ENCODE measurements around the gene SLC22A23. TPM values are rescaled to one million over a fixed set of nuclear protein-coding genes. Genes with fewer than 3 reads are reported as not detected.

The SLC22A23 gene
- total RNA-seq, 1 experiment from 2014 or later = 8.2 TPM

DNA sequence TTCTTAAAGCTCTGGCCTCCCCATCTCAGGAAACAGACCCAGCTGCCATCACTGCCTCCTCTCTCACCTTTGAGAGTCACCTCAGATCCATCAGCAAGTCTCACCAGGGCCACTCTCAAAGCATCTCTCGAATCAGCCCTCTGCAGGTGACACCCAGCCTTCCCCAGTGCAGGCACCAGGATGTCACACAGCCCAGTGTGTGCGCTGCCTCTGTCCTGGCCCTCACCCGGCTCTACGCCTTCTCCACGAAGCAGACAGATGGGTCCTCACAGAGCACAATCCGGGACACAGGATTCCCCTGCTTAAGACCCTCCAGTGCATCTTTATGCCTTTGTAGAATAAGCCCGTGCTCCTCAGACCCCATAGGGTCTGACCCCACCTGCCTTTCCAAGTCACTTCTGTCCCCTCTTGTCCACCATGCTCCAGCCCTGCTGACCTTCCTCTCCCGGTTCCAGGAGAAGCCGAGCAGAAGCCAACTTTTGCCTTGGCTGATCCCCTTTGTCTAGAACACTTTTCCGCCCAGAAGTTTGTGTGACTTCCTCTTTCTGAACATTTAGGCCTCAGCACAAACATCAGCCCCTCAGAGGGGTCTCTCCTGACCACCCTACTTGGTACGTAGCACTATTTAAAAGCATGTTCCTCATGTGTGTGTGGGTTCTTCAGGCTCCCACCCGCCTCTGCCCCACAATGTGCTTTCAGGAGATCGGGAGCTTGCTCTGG lies 137.9 kb downstream of the SLC22A23 start:
- no peak for DNase-seq (ENCODE audit: low spot score)

DNA sequence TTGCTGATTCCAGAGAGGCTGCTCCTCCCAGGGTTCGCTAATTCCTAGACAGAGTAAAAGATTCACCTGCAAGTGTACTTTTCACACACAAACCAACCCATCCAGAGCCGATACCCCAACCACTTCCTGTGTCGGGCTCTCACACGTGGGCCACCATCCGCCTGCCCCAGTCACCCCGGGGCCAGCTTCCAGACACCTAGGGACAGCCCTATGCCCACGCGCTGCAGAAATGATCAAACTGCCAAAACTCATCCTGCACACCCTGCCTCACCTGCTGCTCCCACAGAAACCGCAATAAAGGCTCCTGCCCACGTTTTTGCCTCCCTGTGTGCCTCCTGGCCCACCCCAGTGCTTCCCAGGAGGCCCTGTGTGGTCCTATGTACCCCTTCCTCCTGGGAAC lies 138.6 kb downstream of the SLC22A23 start:
- no peak for DNase-seq (ENCODE audit: low spot score)

- no peak for DNase-seq (ENCODE audit: low spot score)
Measured at GRCh38 chr6:3317741-3318211, 139.1 kb downstream of the SLC22A23 start.

DNA sequence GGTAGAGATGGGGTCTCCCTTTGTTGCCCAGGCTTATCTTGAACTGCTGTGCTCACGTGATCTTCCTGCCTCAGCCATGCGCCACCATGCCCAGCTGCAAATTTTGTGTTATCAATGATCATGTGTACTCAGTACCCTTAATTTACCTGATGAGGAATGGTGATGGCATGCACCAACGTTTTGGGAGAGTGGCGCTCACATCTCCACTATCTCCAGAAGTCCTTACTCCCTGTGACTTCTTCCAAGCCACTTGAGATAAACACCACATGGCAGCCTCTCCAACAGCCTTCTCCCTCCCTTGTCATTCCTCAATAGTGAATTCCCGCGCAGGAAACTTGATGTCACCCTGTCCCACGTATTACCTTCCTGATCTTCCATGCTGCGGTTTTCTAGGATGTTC lies 140.0 kb downstream of the SLC22A23 start:
- DNase-seq (ENCODE audit: low spot score) = no peak

GRCh38 chr6:3316331-3316730 lies 140.5 kb downstream of the SLC22A23 start:
- DNase-seq (ENCODE audit: low spot score) = no peak

DNA sequence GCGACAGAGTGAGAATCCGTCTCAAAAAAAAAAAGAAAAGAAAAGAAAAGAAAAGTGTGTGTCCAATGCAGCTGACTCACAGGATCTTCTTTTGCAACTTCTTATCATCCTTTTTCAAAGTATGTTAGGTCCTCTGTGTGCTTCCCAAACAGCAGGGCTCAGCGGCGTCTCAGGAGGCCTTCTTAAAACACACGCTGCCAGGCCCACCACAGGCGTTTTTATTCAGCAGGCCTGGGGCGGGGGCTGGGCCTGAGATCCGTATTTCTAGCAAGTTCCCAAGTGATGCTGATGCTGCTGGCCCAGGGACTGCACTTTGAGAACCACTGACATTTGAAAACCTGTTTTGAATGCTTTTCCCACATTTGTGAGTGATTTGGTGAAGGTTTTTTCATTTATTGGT lies 141.0 kb downstream of the SLC22A23 start:
- DNase-seq (ENCODE audit: low spot score) = no peak

DNA sequence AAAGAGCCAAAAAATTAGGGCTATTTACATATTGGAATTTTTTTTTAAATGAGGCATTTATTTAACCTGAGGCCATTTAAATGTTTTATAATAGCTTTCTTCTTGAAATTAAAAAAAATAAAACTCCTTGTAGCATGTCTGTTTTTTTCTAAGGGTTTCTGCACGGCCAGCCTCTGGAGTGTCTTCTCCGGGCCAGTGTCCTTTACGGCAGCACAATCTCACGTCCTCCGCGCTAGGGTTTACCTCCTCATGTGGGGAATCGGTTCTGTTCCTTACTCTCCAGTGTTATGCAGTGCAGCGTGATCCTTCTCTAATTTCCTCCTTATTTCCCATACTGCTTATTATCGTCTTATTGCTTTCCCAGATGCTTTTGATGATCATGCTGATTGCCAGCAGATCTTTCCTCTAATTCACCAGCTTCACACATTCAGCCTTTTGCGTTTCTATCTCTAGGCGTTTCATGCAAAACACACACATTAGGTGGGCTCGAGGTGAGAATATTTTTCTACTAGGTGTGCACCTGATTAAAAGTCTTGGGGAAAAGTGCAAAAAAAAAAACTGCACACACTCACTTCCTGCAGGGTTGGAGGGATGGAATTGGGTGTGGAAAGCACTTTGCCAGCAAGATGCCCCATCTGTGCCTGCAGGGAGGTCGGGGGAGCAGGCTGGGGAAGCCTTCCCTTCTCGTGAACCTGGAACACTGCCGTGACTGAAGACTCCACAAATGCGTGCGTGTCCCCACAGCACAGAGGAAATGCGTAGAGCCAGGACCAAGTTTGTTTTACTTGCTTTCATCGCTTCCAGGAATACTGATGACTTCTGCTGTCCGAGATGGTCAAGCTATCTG lies 142.0 kb downstream of the SLC22A23 start:
- DNase-seq (ENCODE audit: low spot score) = no peak

DNA sequence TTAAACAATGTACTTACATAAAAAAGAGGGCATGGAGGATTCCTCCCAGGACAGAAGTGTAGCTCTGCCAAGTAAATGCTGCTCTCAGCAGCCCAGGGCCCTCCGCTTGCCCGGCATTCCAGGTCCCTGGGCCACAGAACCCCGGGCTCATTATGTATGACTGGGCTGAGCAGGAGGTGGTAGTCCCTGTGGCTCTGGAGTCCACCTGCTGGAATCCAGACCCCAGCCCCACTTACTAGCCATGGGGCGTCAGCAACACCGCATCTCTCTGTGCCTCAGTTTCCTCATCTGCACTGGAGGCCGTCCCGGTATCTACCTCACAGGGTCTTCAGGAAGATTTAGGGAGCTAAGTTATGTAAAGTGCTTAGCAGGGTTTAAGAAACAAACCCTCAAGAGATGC lies 142.7 kb downstream of the SLC22A23 start:
- DNase-seq (ENCODE audit: low spot score) = no peak

DNA sequence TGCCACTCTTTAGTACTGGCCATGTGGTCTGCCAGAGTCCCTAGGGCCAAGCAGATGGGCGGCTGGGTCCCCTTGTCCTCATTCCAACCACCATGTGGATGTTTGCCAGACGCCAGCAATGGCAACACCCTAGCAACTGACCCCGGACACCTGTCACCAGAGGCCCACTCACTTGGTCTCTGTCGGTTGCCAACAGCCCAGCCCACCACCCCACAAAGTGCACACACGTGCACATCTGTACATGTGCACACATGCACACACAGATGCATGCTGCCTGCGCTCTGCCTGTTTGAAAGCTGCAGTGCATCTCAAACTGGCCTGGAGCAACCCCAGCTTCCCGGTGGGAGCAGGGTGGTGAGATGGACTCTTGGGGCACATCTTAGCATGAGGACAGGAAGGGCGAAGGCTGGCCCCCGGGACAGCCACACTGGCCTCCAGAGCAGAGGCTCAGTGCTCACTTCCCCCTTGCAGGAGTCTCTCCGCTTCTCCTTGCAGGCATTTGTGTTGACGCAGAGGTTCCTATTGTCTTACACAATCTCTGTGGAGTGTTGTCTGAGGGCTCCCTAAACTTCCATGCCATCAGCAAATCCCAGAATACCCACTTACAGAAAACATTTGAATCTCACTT lies 144.1 kb downstream of the SLC22A23 start:
- DNase-seq (ENCODE audit: low spot score) = no peak

- no peak for DNase-seq (ENCODE audit: low spot score)
Measured at GRCh38 chr6:3311826-3312225, 145.0 kb downstream of the SLC22A23 start.

DNA sequence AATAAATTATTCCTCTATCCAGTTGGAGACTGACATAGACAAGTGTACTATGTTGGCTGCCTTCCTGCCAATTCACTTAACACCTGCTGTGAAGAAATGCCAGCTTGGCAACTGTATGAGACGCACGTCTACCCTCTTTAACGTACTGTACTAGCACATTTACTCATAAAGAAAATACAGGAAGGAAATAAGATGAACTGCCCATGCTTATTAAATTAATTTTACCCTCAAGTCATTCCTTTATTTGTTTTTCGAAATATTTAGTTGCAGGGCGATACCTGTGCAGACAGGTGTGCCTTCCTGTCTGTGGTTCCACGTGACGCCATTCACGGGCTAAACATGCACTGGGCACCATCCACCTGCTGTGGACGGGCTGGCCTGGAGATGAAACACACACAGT lies 146.1 kb downstream of the SLC22A23 start:
- DNase-seq (ENCODE audit: low spot score) = no peak

DNA sequence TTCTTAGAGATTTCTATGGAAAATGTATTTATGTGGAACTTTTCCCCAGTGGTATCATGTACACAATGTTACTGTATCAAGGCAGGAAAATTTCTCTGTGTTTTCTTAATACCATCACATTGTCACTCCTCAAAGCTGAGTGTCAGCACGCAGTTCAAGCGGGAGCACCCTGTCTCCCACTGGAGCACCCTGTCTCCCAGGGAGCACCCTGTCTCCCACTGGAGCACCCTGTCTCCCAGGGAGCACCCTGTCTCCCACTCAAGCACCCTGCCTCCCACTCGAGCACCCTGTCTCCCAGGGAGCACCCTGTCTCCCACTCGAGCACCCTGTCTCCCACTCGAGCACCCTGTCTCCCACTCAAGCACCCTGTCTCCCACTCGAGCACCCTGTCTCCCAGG lies 146.8 kb downstream of the SLC22A23 start:
- no peak for DNase-seq (ENCODE audit: low spot score)

DNA sequence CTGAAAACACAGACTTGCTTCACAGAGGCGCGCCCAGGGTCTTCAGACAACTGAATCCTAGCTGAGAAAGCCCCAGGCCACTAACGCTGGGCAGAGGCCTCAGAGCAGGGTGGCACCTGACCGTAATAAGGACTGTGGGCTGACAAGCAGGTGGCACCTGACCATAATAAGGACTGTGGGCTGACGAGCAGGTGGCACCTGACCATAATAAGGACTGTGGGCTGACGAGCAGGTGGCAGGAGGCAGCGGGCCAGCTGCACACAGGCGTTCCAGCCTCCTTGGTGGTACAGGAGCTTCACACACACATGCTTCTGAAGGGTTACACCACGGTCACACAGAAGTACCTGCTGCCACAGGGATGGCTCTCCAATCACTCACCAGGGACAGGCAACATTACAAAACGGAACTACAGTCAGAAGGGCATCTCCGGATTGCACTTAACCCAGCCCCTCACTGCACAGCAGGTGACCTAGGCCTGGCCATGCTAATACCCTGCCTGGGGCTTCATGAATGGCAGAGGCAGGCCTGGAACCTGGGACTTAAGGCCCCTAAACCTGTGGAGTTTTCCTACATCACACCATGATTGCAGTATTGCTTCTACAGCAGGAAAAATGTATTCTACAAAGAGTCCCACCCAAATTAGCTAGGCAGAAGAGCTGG lies 147.3 kb downstream of the SLC22A23 start:
- DNase-seq (ENCODE audit: low spot score) = no peak

GRCh38 chr6:3308106-3308505 lies 148.7 kb downstream of the SLC22A23 start:
- no peak for DNase-seq (ENCODE audit: low spot score)

DNA sequence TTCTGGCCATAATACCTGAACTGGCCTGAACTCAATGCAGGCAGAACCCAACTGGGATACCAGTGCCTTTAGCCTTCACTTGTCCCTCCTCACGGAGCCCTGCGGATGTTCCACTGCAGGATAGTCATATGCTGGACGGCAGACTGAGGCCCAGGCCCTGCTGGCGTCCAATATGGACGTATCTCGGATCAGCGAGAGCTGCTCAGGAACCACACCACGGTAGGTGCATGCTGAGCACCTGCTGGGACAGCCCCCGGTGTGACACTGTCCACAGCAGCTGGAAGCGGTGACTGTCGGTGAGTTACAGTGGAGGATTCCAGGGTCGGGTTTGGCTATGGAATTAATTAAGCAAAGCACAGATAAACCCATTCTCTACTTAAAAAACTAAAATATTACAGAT lies 149.4 kb downstream of the SLC22A23 start:
- no peak for DNase-seq (ENCODE audit: low spot score)

DNA sequence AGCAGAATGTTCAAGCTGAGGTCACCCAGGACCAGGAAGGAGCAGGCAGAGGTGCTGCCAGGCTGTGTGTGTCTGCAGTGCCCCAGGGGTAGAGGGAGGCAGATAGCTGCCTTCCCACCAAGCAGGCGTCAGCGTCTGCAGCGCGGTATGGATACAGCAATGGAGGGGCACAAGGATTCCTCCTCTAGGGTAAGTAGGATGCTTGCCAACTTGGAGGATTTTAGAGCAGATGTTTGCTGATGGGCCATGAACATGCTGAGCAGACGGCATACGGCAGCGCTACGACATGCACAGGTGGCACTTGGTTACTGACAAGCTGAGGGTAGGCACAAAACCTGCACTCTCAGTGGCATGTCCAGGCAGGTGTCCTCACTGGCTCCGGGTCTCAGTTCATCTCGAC lies 150.0 kb downstream of the SLC22A23 start:
- DNase-seq (ENCODE audit: low spot score) = no peak

GRCh38 chr6:3305831-3306230 lies 151.0 kb downstream of the SLC22A23 start:
- DNase-seq (ENCODE audit: low spot score) = no peak

GRCh38 chr6:3305216-3305565 lies 151.7 kb downstream of the SLC22A23 start:
- DNase-seq (ENCODE audit: low spot score) = no peak

GRCh38 chr6:3304500-3305215 lies 152.2 kb downstream of the SLC22A23 start:
- no peak for DNase-seq (ENCODE audit: low spot score)

- no peak for DNase-seq (ENCODE audit: low spot score)
Measured at GRCh38 chr6:3303795-3304411, 152.9 kb downstream of the SLC22A23 start.

GRCh38 chr6:3301506-3301905 lies 155.3 kb downstream of the SLC22A23 start:
- DNase-seq (ENCODE audit: low spot score) = no peak

Measured in A172 (cell line).